Endodermal cell (in vitro differentiated cells): ENCODE results near the gene CPNE5. TPM values are rescaled to one million over a fixed set of nuclear protein-coding genes. Genes with fewer than 3 reads are reported as not detected.

Source experiments
- DNase-seq: peaks from one replicate; pipeline ENCODE4 v3.0.0-alpha.2; 2017
- H3K27ac ChIP-seq: 2 replicates; pipeline ENCODE4 v1.5.1; 2013; ENCODE audit warnings: mild to moderate bottlenecking, low read depth, low read length, moderate library complexity
- H3K27me3 ChIP-seq: 2 replicates; pipeline ENCODE4 v1.6.1; 2013; ENCODE audit warnings: mild to moderate bottlenecking, low read length, moderate library complexity; ENCODE audit not compliant: insufficient read depth, control insufficient read depth, poor library complexity, severe bottlenecking
- H3K36me3 ChIP-seq: 2 replicates; pipeline ENCODE4 v1.7.0; 2013; ENCODE audit warnings: mild to moderate bottlenecking, low read length, moderate library complexity; ENCODE audit not compliant: control insufficient read depth, insufficient read depth
- H3K4me1 ChIP-seq: one replicate; pipeline ENCODE4 v1.7.0; 2013; ENCODE audit warnings: low read length; ENCODE audit not compliant: control insufficient read depth, insufficient read depth
- H3K4me3 ChIP-seq: 2 replicates; pipeline ENCODE4 v1.5.1; 2013; ENCODE audit warnings: mild to moderate bottlenecking, low read length, moderate library complexity
- H3K9ac ChIP-seq: 2 replicates; pipeline ENCODE4 v1.6.1; 2013; ENCODE audit warnings: mild to moderate bottlenecking, low read length, moderate library complexity; ENCODE audit not compliant: poor library complexity, severe bottlenecking; ENCODE audit errors: extremely low read depth
- H3K9me3 ChIP-seq: 2 replicates; pipeline ENCODE4 v1.6.1; 2013; ENCODE audit warnings: mild to moderate bottlenecking, low read length, moderate library complexity; ENCODE audit not compliant: control insufficient read depth
- H3K27ac Mint-ChIP-seq: 2 replicates; pipeline ENCODE4 v1.8.0; 2020; ENCODE audit warnings: mixed read lengths
- H3K27me3 Mint-ChIP-seq: 2 replicates; pipeline ENCODE4 v1.8.0; 2021; ENCODE audit warnings: mild to moderate bottlenecking, mixed read lengths; ENCODE audit not compliant: insufficient read depth
- H3K36me3 Mint-ChIP-seq: 2 replicates; pipeline ENCODE4 v1.8.0; 2020; ENCODE audit warnings: low read depth, mixed read lengths
- H3K4me1 Mint-ChIP-seq: 2 replicates; pipeline ENCODE4 v1.8.0; 2020; ENCODE audit warnings: mixed read lengths
- H3K4me3 Mint-ChIP-seq: 2 replicates; pipeline ENCODE4 v1.8.0; 2020; ENCODE audit warnings: mild to moderate bottlenecking, moderate library complexity, mixed read lengths
- H3K9me3 Mint-ChIP-seq: 2 replicates; pipeline ENCODE4 v1.8.0; 2020; ENCODE audit warnings: mild to moderate bottlenecking, mixed read lengths
- WGBS, 2 experiments: methylation state at CpG; one replicate each; pipeline versions ENCODE4 v1.1.5 to v1.1.7; 2013; ENCODE audit warnings: missing lambda C conversion rate in 2 of 2, mixed read lengths in 1 of 2; ENCODE audit not compliant: insufficient coverage in 1 of 2, insufficient read length in 1 of 2; 5-methylcytosine and 5-hydroxymethylcytosine counted together
- total RNA-seq, 2 donors: library from RNA; stranded (reverse); fragmentation: NEBNext Ultra II Directional in 1 of 2; extraction: Animal tissue kit (Norgen Biotek cat#: 25700) in 1 of 2; gene quantifications; 2 replicates in 1 of 2; 3 replicates in 1 of 2; pipeline ENCODE4 v1.2.1, GENCODE V29; 2021
- TF ChIP-seq, protein P1 (sequence below): fragments of 200-600 bp; sonication (generic); conservative IDR thresholded peaks from 2 replicates; pipeline ENCODE4 v1.5.0; 2021; ENCODE audit warnings: antibody characterized with exemption, mild to moderate bottlenecking

The CPNE5 gene
- total RNA-seq, 2 donors from 2014 or later = 0.26 to 0.42 TPM

DNA sequence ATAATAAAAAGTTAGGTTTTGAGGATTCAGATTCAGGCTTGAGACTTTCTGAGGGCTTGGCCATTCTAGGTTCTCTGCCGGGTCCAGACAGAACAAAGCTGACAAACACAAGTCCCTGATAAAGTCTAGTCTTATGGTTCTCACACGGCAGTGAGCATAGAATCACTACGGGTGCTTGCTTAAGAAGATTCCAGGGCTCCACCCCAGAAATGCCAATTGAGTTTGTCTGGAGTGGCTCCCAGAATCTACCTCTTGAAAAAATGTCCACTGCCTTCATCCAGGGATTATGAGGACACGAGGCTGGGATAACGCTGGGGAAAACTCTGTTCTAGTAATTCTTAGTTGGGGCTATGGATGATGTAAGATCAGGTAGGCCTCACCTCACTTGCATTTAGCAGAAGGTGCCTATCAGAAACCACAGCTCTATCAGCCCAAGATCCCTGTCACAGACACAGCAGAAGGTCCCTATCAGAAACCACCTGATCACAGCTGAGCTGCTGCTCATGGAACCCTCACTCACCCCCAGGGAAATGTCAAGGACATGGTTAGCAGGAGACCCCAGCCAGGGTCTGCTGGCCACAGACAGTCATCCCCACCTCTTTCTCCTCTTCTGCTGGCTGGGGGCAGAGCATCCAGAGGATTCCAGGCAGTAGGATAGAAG lies 89.3 kb downstream of the CPNE5 start:
- Histone ChIP-seq H3K4me1 (no peaks in the 10 kb centered on the region), H3K36me3 (no peaks in the 10 kb centered on the region), H3K9me3 (peaks cover 8% of the 10 kb centered on the region), H3K27ac (no peak overlapping the region), H3K4me3 (no peak overlapping the region), H3K27me3 (no peaks in the 10 kb centered on the region), H3K9ac (no peak overlapping the region)
- H3K27ac Mint-ChIP-seq = no peak overlapping the region
- H3K9me3 Mint-ChIP-seq = peaks cover 12% of the 10 kb centered on the region
- peaks cover 5% of the 10 kb centered on the region for H3K4me1 Mint-ChIP-seq
- DNase-seq = no peak
- WGBS, 2 experiments = 94% methylated on average over 4 to 5 of the region's 5 CpGs
- H3K4me3 Mint-ChIP-seq = no peak overlapping the region
- no peaks in the 10 kb centered on the region for H3K36me3 Mint-ChIP-seq
- peaks cover 8% of the 10 kb centered on the region for H3K27me3 Mint-ChIP-seq
- TF ChIP-seq, protein P1, sequence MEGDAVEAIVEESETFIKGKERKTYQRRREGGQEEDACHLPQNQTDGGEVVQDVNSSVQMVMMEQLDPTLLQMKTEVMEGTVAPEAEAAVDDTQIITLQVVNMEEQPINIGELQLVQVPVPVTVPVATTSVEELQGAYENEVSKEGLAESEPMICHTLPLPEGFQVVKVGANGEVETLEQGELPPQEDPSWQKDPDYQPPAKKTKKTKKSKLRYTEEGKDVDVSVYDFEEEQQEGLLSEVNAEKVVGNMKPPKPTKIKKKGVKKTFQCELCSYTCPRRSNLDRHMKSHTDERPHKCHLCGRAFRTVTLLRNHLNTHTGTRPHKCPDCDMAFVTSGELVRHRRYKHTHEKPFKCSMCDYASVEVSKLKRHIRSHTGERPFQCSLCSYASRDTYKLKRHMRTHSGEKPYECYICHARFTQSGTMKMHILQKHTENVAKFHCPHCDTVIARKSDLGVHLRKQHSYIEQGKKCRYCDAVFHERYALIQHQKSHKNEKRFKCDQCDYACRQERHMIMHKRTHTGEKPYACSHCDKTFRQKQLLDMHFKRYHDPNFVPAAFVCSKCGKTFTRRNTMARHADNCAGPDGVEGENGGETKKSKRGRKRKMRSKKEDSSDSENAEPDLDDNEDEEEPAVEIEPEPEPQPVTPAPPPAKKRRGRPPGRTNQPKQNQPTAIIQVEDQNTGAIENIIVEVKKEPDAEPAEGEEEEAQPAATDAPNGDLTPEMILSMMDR = no peak

DNA sequence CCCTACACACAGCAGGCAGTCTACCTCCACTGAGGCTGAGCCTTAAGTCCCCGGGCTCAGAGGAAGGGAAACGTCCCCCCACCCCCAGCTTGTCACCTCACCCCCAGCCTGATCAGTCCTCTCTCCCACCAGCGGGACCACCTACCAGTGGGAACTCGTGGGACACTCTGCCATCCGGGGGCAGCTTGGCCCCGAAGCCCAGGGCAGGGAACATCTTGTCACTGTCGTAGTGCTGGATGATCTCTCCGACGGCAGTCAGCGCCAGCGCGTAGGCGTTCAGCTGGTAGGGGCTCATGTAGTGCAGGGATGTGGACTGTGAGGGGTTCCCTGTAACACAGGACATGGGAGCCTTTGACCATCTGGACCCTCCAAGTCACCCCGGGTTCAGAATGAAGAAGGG lies 93.0 kb downstream of the CPNE5 start:
- Mint-ChIP-seq H3K9me3 (peaks cover 12% of the 10 kb centered on the region), H3K4me3 (no peak overlapping the region), H3K4me1 (no peaks in the 10 kb centered on the region), H3K27me3 (peaks cover 8% of the 10 kb centered on the region), H3K36me3 (no peaks in the 10 kb centered on the region), H3K27ac (no peak overlapping the region)
- no peaks in the 10 kb centered on the region for H3K27me3 ChIP-seq
- no peak overlapping the region for H3K9ac ChIP-seq
- no peak overlapping the region for H3K27ac ChIP-seq
- H3K36me3 ChIP-seq = no peaks in the 10 kb centered on the region
- TF ChIP-seq, protein P1 = no peak
- peaks cover 8% of the 10 kb centered on the region for H3K9me3 ChIP-seq
- H3K4me1 ChIP-seq = no peaks in the 10 kb centered on the region
- no peak for DNase-seq
- WGBS, 2 experiments = 92 to 95% methylated on average over 8 to 14 of the region's 14 CpGs
- H3K4me3 ChIP-seq = no peak overlapping the region

DNA sequence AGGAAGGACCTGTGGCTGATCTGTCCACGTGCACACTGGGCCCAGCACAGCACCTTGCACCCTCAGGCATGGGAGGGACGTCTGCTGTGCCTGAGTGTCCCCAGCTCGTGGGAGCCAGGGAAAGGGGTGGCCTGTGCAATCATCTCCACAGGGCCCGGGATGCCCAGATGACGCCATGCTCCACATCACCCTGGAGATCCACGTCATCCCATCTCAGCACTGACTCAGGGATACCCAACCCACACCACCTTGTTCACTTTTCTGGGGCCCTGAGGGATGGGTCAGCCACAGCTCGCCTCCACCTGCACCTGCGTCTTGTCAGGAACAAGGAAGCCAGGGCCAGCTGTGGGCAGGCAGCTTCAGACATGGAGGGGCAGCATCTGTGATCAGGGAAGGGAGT lies 93.4 kb downstream of the CPNE5 start:
- Histone ChIP-seq H3K27me3 (no peaks in the 10 kb centered on the region), H3K4me3 (no peak overlapping the region), H3K36me3 (no peaks in the 10 kb centered on the region), H3K9me3 (peaks cover 8% of the 10 kb centered on the region), H3K27ac (no peak overlapping the region), H3K4me1 (no peaks in the 10 kb centered on the region), H3K9ac (no peak overlapping the region)
- Mint-ChIP-seq H3K4me1 (no peaks in the 10 kb centered on the region), H3K27ac (no peak overlapping the region), H3K27me3 (peaks cover 8% of the 10 kb centered on the region), H3K36me3 (no peaks in the 10 kb centered on the region), H3K4me3 (no peak overlapping the region), H3K9me3 (peaks cover 12% of the 10 kb centered on the region)
- TF ChIP-seq, protein P1 = no peak
- no peak for DNase-seq
- 78 to 85% methylated on average over 5 to 8 of the region's 8 CpGs for WGBS, 2 experiments
